HG03565 (cell line): ENCODE measurements around the gene OLFM2.
"Not testable (repeated sequence)": the region's sequence is repeated elsewhere in the genome, so short reads cannot be mapped to it uniquely, and the experiment has no call there.

Source experiments
- ATAC-seq: cut with Tn5 transposase; IDR thresholded peaks from one replicate; pipeline ENCODE4 v1.9.1; 2021; ENCODE audit warnings: mild to moderate bottlenecking, moderate library complexity; ENCODE audit not compliant: unreplicated experiment

OLFM2 gene

GRCh38 chr19:9865732-9866501 is 70.4 kb downstream of the OLFM2 start:
- ATAC-seq = no peak

- ATAC-seq = no peak
These were observed 72.6 kb downstream of the OLFM2 start for GRCh38 chr19:9863759-9864158.

- no peak for ATAC-seq
These were observed 73.4 kb downstream of the OLFM2 start for GRCh38 chr19:9862938-9863337.

- ATAC-seq = no peak
These were observed 74.8 kb downstream of the OLFM2 start for GRCh38 chr19:9861503-9861902.

- no peak for ATAC-seq
These were observed 75.9 kb downstream of the OLFM2 start for GRCh38 chr19:9860407-9860806.

- no peak for ATAC-seq
These were observed 77.5 kb downstream of the OLFM2 start for GRCh38 chr19:9858766-9859165.

- ATAC-seq = no peak
These were observed 78.2 kb downstream of the OLFM2 start for GRCh38 chr19:9857920-9858746.

- ATAC-seq = no peak
These were observed 79.1 kb downstream of the OLFM2 start for GRCh38 chr19:9857076-9857721.

GRCh38 chr19:9856609-9857008 is 79.7 kb downstream of the OLFM2 start:
- ATAC-seq = no peak

GRCh38 chr19:9854282-9854846 is 82.0 kb downstream of the OLFM2 start:
- no peak for ATAC-seq

GRCh38 chr19:9850235-9850959 is 85.9 kb downstream of the OLFM2 start:
- ATAC-seq = no peak

GRCh38 chr19:9849791-9850190 is 86.5 kb downstream of the OLFM2 start:
- ATAC-seq = no peak

- ATAC-seq = no peak
These were observed 87.6 kb downstream of the OLFM2 start for GRCh38 chr19:9848762-9849161.

- ATAC-seq = no peak
These were observed 88.3 kb downstream of the OLFM2 start for GRCh38 chr19:9848060-9848459.

- ATAC-seq = no peak
These were observed 89.1 kb downstream of the OLFM2 start for GRCh38 chr19:9847087-9847671.

GRCh38 chr19:9843626-9844273 is 92.6 kb downstream of the OLFM2 start:
- ATAC-seq = not testable (repeated sequence)

GRCh38 chr19:9842834-9843625 is 93.3 kb downstream of the OLFM2 start:
- ATAC-seq = no peak

- ATAC-seq = no peak
These were observed 96.9 kb downstream of the OLFM2 start for GRCh38 chr19:9839415-9839814.

- no peak for ATAC-seq
These were observed 98.0 kb downstream of the OLFM2 start for GRCh38 chr19:9838324-9838723.
